HG03280 (cell line): ENCODE measurements around the gene TTYH3.

Source experiments
- ATAC-seq: cut with Tn5 transposase; IDR thresholded peaks from one replicate; pipeline ENCODE4 v1.9.1; 2021; ENCODE audit warnings: mild to moderate bottlenecking, moderate library complexity; ENCODE audit not compliant: unreplicated experiment

TTYH3 gene

DNA sequence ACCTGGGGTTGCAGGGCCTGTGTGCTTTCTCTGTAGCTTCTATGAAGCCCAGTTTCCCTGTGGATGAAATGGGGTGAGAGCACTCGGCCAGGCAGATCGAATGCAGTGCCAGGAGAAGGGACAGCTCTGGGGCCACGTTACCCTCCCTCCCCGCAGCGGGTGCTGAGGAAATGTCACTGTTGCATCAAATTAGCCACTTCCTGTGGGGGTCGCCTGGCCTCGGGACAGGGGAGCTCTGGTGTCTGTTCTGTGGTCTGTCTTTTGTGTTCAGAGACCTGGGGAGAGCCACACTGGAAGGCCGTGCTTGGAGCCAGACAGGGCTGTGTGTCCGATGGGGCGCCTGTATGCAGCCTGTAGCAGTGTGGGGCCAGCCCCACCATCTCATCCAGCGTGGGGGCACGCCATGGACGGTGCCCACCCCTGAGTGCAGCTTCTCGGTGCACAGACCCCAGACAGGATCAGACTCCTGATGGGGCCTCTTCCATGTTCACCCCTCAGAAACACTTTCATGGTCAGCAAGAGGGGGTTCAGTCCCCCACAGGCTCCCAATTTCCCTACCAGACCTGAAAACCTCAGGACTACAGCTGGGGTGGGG lies 13.6 kb downstream of the TTYH3 start:
- no peak for ATAC-seq

DNA sequence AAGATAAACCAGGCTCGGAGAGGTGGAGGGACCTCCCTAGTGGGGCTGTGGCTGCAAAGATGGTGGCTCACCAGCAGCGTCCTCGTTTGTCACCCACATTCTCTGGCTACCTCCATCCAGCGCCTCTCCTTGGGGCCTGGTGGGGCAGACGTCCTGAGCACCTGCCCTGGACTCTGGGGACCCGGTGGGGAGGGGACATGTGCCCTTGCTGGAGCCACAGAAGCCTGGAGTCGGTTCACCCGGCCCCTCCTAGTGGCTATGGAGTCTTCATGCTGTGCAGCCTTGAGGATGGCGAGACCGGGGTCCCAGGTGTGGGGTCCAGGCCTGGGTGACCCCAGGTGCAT lies 14.5 kb downstream of the TTYH3 start:
- ATAC-seq = no peak

DNA sequence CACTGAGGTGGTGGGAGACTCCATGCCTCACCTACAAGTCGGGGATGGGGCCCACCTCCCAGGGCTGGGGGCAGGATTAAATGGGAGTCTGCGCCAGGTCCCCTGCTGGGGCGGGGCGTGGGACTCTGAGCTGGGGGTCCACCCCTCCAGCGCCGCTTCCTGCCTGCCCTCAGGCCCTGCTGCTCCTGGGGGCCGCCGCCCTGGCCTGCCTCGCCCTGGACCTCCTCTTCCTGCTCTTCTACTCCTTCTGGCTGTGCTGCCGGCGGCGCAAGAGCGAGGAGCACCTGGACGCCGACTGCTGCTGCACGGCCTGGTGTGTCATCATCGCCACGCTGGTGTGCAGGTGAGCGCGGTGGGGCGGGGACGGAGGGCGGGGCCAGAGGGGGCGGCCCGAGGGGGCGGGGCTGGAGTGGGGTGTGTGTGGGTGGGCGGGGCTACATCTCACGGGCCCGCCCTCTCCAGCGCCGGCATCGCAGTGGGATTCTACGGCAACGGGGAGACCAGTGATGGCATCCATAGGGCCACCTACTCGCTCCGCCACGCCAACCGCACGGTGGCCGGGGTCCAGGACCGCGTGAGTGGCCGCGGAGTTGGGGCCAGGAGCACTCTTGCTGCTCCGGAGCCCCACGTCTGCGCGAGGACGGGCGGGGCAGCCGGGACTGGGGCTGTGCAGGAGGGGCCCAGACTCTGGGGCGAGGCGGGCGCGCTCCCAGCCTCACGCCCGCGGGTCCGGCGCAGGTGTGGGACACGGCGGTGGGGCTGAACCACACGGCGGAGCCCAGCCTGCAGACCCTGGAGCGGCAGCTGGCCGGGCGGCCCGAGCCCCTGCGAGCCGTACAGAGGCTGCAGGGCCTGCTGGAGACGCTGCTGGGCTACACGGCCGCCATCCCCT lies 15.1 kb downstream of the TTYH3 start:
- ATAC-seq = no peak

DNA sequence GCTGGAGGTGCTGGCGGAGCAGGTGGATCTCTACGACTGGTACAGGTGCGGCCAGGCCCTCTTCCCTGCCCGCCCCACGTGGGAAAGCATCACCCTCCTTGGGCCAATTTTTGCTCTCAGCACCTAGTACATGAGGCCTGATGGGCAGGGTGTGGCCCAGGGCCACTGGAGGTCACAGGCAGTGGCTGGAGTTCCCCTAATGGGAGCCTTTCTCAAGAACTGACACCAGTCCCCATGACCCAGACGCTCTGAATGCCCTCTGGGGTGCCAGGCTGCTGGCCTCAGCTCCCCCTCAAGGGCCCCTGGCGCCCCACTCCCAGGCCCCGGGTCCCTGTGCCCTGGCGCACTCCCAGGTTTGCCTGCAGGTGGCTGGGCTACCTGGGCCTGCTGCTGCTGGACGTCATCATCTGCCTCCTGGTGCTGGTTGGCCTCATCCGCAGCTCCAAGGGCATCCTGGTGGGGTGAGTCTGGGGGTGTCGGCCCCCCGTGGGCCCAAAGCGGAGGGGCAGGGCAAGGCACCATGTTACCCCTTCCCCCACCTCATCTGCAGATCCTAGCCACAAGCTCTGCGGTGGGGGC lies 15.9 kb downstream of the TTYH3 start:
- ATAC-seq = no peak

DNA sequence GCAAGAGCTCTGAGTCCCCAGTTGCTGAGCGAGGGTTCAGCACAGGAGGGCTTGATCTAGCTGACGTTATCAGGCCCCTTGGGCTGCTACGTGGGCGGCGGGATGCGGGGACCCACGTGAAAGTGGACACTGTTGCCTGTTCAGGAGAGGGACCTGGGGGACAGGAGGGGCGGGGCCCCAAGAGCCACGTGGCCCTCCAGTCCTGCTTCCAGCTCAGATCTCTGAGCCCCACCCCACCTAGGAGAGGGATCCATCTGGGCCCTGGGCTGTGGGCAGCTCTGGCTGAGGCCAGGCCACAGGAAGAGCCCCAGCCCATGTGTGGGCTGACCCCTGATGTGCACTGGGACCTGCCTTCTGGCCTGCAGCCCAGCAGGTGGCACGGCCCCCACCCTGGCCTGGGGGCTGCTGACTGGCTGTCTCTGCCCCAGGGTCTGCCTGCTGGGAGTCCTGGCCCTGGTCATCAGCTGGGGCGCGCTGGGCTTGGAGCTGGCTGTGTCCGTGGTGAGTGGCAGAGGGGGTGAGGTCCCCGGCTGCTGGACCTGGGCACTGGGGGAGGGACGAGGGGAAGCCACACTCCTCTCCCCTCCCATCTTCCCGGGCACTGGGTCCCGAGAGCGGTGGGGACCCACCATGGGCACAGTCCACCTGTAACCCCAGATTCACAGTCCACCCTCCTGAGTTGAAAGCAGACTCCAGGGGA lies 17.5 kb downstream of the TTYH3 start:
- ATAC-seq = no peak

DNA sequence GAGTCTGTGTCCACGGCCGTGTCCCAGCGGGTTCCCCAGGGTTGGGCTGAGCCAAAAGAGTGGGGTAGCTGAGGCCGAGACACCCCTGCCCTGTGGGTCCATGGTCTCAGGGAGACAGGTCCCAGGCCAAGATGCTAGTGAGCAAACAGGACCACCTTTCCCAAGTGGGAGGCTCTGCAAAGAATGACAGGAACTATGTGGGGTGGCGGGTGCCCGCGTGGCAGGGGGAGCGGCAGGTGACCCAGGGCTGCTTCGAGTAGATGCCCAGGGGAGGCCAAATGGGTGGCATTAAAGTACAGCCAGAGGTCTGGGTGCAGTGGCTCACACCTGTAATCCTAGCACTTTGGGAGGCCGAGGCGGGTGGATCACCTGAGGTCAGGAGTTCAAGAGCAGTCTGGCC lies 18.2 kb downstream of the TTYH3 start:
- ATAC-seq = no peak

DNA sequence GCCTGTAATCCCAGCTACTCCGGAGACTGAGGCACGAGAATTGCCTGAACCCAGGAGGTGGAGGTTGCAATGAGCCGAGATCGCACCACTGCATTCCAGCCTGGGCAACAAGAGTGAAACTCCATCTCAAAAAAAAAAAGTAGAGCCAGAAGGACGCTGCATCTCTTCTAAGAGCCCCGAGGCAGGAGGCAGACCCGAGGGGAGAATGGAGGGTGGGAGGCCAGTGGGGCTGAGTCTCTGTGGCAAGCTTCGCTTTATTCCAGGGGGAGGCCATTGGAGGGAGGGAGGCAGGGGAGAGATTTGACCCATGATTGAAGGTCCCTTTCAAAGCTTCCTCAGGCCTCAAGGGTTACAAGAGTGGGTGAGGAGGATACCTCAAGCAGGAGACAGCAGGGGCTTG lies 18.7 kb downstream of the TTYH3 start:
- no peak for ATAC-seq

DNA sequence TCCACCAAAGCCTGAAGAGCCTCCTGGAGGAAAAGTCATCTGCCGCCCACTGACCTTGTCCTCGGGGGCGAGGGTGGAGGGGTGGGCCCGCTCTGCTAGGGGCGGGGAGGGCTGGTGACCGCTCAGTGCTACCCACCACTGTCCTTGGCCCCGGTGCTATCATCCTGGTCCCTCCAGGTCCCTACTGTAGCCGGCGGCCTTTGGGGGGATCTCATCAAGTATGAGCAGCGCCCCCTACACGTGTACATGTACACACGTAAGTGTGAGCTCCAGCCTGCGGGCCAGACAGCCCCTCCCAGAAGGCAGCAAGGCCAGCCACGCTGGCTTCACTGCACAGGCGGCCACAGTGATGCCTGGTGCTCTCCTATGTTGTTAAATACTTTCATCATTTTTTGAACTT lies 19.6 kb downstream of the TTYH3 start:
- no peak for ATAC-seq

DNA sequence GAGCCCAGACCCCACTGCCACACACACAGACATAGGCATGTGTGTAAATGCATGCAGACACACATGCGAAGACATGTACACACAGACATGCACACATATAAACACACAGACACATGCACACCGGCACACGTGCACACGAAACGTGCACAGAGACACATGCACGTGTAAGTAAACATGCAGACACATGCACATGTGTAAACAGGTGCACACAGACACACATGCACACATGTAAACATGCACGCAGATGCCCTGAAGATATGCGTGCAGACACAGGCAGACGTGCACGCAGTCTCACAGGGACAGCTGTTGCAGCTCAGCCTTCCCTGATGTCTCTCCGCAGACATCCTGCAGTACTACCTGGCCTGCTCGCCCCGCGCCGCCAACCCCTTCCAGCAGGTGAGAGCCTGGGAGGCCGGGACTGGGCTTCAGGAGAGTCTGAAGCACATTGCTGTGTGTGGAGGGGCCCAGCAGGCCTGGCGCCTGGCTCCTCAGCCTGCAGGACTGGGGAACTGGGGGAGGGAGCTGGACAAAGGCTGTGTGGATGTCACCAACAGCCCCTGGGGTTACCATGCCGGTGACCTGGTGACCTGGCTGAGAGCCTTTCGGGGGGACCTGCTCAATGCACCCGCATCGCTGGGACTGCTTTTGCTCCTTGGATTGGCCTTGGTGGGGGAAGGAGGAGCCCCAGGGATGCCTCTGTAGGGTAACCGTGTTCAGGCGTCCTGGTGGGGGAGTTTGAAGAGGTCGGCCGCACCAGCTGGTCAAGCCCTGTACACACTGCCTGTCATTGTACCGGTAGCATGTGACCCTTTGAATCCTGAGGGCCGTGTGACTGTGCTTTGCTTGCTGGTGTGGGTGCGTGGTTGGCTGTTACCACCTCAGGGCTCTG lies 20.3 kb downstream of the TTYH3 start:
- ATAC-seq = no peak

DNA sequence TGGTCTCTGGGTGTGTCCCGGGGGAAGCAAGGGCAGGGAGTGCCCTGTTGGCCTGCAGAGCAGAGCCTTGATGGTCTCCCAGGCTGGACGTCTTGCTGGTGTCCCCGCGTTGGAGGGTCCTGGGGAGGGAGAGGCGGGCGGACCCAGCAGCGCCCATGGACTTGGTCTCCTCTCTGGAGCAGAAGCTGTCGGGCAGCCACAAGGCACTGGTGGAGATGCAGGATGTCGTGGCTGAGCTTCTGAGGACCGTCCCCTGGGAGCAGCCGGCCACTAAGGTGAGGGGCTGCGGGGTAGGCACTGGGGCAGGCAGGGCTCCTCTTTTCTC lies 20.9 kb downstream of the TTYH3 start:
- ATAC-seq = no peak

DNA sequence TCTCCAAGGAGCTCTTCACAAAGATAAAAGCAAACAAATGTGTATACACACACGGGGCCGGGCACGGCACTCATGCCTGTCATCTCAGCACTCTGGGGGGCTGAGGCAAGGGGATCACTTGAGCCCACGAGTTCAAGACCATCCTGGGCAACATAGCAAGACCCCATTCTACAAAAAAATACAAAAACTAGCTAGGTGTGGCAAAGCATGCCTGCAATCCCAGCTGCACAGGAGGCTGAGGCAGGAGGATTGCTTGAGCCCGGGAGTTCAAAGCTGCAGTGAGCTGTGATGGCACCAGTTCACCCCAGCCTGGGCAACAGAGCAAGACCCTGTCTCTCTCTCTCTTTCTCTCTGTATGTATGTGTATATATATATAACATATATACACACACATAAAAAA lies 22.3 kb downstream of the TTYH3 start:
- no peak for ATAC-seq

DNA sequence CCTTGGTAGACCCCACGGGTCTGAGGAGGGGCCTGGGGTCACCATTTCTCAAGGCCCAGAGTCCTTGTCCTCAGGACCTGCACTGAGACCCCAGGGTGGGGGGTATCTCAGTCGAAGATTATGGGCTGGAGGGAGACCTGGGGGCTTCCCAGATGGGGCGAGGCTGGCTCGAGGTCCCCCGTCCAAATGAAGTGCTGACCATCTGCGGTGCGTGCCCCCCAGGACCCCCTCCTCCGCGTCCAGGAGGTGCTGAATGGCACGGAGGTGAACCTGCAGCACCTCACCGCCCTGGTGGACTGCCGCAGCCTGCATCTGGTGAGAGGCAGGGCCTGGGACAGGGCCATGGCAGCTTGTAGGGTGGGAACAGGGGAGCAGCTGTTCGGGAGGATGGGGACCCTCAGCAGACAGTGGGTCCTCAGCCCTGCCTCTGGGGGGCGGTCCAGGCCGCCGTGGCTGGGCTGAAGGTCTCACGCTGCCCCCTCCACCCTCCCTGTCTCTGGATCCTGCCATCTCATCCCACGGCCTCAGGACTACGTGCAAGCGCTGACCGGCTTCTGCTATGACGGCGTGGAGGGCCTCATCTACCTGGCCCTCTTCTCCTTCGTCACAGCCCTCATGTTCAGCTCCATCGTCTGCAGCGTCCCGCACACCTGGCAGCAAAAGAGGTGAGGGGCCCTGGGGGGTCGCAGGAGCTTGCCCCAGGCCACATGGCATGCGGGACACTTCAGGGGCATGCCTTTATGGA lies 24.3 kb downstream of the TTYH3 start:
- no peak for ATAC-seq

DNA sequence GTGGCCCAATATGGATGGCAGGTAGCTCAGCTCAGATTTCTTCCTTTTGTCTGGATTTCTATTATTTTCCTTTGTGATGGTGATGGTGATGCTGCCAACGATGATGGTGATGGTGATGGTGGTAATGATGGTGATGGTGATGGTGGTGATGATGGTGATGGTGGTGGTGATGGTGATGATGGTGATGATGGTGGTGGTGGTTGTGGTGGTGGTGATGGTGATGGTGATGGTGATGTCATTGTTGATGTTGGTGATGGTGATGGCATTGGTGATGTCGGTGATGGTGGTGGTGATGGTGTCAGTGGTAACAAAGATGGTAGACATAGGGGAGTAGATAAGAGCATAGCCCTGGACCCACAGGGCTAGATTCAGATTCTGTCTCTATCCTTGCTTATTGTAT lies 25.4 kb downstream of the TTYH3 start:
- no peak for ATAC-seq

DNA sequence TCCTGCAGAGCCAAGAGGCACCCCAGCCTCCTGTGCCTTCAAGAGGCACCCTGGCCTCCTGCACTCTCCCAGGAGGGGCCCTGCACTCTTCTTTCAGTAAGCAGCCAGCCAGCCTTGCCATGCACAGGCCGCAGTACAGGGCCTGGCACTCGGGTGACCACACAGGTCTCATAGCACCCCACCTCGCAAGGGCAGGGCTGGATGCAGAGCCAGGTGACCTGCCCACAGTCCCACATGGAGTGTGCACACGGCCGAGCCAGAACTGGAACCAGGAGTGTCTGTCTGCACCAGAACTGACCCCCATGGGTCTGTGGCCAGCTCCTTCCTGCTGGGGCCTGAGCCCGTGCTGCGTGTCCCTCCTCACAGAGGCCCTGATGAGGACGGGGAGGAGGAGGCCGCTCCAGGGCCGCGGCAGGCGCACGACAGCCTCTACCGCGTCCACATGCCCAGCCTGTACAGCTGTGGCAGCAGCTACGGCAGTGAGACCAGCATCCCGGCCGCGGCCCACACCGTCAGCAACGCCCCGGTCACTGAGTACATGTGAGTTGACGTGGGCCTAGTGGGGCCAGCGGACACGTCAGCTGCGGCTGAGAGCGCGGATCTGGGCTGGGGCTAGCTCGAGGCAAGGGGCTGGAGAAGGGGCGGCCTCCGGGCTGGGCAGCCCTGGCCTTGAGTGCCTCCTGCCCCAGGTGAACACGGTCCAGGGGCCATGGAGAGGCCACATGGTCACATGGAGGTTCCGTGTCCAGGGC lies 26.3 kb downstream of the TTYH3 start:
- no peak for ATAC-seq

DNA sequence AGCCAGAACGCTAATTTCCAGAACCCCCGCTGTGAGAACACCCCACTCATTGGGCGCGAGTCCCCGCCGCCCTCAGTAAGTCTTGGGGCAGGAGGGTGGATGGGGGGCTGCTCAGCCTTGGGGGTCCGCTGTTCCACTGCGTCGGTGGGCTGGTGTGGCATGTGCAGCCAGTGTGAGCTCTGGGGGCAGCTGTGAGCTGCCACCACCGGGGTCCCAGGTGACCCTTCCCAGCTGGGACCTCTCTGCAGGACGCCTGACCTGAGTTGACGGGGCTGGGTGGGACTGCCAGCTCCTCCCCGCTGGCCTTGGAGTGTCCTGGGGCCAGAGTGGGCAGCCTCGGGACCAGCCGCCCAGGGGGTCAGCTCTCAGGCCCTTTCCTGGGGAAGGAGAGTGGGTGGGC lies 27.2 kb downstream of the TTYH3 start:
- no peak for ATAC-seq

DNA sequence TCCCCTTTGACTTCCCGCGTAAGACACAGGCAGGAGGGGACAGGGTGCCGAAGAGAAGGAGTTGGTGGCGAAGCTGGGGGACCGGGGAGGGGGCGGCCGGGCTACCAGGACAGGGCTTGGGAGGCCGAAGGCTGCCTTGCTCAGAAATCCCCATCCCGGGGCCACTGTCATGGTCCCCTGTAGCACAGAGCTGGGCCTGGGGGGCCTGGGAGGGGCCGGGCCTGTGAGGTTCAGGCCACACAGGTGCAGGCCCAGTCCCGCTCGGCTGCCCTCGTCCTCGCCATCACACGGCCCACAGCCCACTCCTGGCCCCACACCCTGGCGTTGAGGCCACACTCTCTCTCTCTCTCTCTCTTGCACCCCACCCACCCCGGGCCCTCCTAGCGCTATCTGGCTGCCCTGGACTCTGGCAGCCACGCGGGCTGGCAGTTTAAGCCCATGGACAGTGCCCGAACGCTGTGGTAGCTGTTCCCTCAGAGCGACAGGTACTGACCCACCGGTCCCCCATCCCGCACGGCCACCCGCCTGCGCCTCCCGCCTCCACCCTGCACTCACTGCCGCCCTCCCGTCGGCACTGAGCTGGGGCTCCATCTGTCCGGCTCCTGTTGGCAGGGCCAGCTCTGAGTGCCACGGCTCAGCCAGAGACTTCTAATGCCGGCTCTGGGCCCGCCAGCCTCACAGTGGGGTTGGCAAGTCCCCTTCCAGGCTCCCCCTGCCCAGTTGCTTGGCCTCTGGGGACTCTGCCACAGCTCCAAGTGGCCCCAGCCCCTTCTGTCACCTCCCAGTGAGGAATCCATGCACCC lies 28.0 kb downstream of the TTYH3 start:
- ATAC-seq = no peak

DNA sequence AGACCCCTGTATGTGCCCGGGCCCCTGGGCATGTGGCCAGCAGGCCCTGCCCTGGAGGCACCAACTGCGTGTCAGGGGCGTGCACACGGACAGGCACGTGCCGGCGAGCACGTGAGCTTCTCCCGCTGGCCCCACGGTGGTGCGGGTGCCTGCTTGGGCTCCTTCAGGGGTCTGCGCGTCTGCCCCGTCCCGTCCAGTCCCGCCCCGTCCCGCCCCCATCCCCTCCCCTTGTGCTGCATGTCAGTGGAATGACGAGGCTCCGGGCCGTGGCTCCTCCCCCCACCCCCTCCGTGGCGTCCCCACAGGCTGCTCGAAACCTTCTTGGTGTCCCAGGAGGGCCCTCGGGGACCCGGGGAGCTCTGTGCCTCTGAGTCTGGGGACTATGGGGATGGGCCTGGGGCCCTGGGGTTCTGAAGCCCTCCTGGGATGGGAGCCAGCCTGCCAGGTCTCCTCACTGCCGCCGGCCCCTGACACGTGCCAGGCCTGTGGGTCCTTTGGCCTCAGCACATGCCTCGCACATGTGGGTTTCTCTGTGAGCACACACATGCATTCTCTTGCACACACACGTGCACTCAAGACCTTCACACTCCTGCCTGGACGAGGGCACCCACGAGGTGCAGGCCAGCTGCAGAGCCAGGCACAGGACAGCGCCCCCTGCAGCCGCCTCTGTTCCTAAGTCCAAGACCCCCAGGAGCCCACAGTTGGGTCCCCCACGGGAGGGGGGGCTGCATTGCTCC lies 28.7 kb downstream of the TTYH3 start:
- ATAC-seq = no peak

DNA sequence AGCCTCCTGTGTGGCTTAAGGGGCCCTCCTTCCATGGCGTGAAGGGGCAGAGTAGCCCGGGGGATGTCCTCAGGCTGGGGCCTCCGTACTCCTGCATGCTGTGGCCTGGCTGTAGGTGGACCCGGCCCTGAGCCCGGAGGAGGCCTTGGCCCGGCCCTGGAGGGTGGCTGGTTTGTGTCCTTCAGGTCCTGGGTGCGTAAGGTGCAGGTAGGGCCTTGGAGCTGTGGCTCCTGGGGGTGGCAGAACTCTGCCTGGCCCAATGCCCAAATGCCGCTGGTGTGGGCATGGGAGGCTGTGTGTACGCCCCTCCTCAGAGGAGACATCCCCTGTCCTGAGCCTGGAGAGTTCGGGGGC lies 29.3 kb downstream of the TTYH3 start:
- ATAC-seq = no peak
